HK-2 (cell line): ENCODE measurements around the gene DAPK1.

Experiments used
- DNase-seq: peaks from one replicate; pipeline ENCODE4 v3.0.0-alpha.2; 2018; ENCODE audit not compliant: unreplicated experiment

Gene DAPK1

DNA sequence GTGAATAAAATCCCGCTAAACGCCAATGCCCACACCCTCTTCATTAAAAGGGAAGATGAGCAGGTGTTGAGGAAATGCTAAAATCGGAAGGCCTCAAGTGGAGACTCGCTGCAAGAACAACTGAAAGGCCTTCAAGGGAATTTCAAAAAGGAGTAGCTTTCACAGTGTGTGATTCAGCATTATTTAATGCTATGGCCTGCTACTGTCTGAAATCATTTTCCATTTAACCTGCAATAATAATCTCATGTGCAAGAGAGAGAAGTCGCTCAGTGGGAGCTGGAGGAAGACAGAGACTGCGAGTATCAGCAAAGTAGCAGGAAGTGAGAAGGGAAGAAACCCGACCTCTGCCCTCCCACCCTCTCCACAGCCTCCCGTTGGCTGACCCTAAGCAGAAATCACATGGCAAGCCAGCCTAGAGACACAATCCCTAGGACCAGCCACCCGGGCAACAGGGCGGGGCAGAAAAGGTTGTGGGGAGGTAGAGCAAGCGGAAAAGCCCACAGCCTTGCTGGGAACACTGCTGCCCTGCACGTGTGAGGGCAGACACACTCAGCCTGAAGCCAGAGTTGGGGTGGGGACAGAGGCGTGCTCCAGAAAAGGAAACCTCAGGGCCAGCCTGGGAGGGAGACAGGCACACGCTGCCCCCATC, 188.3 kb downstream of the DAPK1 start:
- no peak for DNase-seq

- no peak for DNase-seq
Measured at GRCh38 chr9:87686520-87687090, 188.9 kb downstream of the DAPK1 start.

GRCh38 chr9:87687207-87687606, 189.5 kb downstream of the DAPK1 start:
- no peak for DNase-seq

DNA sequence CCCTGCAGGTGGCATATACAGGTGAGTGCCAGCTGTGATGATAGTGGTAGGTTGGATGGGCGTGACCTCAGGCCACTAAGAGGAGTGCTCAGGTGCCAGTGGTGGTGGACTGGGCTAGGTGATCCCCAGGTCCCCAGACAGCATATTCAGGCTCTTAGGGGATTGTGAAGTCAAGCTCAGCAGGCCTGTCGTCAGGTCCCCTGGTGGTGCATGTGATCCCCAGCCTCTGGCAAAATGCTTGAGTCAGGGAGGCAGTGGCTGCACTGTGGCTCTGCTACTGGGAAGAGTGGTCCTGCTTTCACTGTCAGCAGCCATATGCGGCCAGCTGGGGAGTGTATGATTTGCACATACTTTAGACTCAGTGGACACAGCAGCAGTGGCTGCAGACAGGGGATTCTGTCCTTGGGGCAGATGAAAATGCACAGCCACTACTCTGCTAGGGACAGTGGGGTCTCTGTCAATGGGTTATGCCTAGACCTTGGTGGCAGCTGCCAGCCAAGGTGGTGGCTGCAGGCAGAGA, 196.6 kb downstream of the DAPK1 start:
- DNase-seq = no peak

GRCh38 chr9:87695523-87695922, 197.9 kb downstream of the DAPK1 start:
- no peak for DNase-seq

DNA sequence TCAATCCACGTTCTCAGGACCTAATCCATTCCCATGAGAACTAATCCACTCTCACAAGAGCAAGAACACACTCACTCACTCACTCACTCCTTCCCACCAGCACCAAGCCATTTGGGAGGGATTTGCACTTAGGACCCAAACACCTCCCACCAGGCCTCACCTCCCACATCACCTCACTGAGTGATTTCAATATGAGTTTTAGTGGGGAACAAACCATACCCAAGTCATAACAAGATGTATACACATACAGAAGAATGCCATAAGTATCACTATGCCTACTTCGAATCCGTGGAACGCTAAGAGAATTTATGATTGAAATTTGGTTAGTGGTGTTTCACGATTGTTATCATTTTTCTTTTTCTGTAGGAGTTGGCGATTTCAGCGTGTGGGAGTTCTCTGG, 199.0 kb downstream of the DAPK1 start:
- DNase-seq = no peak

- no peak for DNase-seq
Measured at GRCh38 chr9:87698069-87698809, 200.6 kb downstream of the DAPK1 start.

- DNase-seq = no peak
Measured at GRCh38 chr9:87699835-87700234, 202.2 kb downstream of the DAPK1 start.

GRCh38 chr9:87701491-87701890, 203.8 kb downstream of the DAPK1 start:
- DNase-seq = no peak

DNA sequence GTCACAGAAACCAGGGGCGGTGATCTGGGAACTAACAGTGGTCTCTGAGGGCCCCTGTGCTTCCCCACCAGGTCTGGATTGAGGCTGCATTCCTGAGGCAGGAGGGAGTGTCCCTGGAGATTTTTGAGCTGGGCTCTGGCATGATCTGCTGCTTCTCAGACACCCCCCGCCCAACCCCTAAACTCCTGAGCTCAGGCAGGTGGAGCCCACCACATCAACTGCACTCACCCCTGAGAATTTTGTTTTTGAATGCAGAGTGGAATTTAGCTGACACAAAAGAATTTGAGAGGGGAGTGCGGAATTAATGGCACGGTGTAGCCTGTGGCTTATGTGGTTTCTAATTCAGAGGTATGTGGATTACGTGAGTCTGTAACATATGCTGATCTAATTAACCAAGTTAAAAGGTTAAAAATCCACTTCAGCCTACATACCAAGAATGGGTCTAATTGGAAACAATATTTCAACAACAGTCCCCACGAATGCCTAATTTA, 204.3 kb downstream of the DAPK1 start:
- no peak for DNase-seq

GRCh38 chr9:87702921-87703320, 205.3 kb downstream of the DAPK1 start:
- no peak for DNase-seq

- DNase-seq = no peak
Measured at GRCh38 chr9:87703636-87704276, 206.1 kb downstream of the DAPK1 start.

DNA sequence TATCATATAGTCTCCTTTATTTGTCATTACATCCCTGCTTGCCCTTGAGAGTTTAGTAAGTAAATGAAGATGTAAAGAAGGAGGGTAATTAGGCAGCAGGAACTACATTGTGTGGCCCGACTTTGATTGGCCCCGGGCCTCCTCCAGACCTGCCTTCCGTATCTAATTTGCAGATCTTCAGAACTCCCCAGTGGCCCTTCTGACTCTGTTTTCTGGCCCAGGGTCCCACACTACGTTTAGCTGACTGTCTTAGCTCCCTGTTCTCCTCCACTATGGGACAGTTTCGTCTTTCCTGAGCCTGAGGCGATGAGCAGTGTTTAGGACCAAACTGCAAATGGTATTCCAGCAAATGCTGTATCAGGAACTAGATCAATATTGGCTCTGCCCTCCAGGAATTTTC, 206.7 kb downstream of the DAPK1 start:
- DNase-seq = no peak

DNA sequence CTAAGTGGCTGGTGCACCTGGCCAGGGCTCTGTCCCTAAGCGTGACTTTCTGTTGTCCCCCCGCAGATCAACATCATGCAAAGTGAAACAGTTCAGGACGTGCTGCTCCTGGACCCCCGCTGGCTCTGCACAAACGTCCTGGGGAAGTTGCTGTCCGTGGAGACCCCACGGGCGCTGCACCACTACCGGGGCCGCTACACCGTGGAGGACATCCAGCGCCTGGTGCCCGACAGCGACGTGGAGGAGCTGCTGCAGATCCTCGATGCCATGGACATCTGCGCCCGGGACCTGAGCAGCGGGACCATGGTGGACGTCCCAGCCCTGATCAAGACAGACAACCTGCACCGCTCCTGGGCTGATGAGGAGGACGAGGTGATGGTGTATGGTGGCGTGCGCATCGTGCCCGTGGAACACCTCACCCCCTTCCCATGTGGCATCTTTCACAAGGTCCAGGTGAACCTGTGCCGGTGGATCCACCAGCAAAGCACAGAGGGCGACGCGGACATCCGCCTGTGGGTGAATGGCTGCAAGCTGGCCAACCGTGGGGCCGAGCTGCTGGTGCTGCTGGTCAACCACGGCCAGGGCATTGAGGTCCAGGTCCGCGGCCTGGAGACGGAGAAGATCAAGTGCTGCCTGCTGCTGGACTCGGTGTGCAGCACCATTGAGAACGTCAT, 208.5 kb downstream of the DAPK1 start:
- DNase-seq = no peak

DNA sequence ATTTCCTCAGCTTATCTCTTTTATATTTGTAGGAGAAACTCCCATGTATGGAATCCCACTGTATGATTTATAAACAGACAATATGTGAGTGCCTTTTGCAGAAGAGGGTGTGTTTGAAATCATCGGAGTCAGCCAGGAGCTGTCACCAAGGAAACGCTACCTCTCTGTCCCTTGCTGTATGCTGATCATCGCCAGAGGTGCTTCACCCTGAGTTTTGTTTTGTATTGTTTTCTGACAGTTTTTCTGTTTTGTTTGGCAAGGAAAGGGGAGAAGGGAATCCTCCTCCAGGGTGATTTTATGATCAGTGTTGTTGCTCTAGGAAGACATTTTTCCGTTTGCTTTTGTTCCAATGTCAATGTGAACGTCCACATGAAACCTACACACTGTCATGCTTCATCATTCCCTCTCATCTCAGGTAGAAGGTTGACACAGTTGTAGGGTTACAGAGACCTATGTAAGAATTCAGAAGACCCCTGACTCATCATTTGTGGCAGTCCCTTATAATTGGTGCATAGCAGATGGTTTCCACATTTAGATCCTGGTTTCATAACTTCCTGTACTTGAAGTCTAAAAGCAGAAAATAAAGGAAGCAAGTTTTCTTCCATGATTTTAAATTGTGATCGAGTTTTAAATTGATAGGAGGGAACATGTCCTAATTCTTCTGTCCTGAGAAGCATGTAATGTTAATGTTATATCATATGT, 210.3 kb downstream of the DAPK1 start:
- DNase-seq = no peak

- DNase-seq = no peak
Measured at GRCh38 chr9:87708546-87708945, 210.9 kb downstream of the DAPK1 start.

DNA sequence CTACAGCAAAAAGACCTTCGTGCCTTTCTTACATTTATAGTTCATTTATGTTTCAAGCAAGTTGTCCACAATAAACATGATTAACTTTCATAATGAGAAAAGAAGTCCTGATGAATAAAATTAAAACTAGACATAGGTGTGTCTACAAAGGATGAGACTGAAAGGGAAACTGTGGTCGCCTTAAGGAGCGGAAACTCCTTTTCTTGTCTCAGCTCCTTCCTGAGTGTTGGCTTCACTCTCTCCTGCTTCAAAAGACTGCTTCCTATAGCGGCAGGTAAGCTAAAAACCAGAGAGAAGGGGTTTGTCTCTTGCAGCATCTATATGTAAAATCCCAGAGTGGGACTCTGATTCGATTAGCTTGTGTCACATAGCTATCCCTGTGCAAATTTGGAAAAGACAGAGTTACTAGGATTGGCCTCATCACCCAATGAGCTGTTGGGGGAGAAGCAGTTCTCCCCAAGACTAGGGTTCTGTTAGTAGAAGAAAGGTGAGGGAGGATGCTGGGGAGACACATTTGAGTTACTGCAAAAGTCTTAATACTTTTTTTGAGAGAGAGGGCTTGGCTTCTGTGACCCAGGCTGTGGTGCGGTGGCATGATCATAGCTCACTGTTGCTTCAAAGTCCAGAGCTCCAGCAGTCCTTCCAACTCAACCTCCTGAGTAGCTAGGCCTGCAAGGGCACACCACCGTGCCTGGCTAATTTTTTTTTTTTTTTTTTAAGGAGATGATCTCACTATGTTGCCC, 211.5 kb downstream of the DAPK1 start:
- no peak for DNase-seq

DNA sequence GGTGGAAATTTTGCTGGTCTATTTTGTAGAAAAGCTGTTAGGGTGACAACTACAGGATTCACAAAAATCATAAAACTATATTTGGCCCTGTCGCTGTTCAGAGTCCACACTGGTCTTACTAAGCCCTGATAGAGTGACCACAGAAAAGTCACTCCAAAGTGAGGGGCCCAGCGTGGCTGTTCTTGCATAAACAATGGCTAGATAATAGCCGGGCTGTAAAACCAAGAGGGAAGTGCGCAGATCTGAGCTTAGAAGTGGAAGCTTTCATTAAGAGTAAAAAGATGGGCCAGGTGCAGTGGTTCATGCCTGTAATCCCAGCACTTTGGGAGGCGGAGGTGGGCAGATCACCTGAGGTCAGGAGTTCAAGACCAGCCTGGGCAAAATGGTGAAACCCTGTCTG, 212.8 kb downstream of the DAPK1 start:
- DNase-seq = no peak

DNA sequence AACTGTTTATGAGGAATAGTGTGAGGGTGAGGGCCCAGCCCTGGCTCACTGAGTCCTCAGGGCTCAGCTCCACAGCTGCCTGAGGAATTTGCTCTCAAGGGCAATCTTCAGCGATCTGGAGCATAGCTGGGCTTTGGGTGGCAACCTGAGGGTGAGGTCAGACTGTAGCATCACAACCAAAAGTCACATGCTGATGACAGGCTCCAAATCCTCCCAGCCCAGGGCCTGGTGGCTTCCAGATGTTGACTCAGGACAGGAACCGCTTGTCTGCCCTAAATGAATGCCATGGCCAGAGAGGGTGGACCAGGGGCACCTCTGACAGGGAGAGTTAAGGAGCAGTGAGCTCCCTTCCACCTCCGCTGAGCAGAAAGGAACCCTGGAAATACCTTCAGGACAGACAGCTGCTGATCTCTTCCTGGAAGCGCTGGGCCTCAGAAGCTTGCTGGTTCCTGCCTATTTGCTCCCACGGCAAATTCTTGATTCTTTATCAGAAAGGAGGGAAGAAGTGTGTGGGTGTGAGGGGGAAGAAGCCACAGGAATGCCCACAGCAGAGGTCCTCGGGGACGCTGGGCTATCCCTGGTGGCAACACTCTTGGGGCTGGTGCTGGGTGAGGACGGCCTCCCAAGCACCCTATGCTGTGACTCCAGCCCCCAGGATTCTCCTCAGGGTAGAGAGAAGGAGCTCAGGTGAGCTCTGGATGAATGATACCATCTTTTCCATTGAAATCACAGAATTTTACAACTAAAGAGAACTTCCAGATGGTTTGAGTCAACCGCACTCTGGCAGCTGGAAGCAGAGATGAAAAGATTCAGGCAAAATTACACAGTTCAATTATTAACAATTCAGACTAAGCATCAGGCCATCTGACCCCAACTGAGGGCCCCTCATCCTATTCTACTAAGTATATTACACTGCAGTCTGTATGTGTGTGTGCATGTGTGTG, 214.5 kb downstream of the DAPK1 start:
- peak; percentile 51 for DNase-seq
